HepG2 (cell line): Measurements from ENCODE around the gene TOPBP1. TPM values are rescaled to one million over a fixed set of nuclear protein-coding genes. Genes with fewer than 3 reads are reported as not detected.
A peak's percentile ranks its signal among the peaks of the same experiment; 100 is the strongest.

Experiments used
- ATF5 ChIP-seq: sonication (generic); formaldehyde crosslinking; IDR thresholded peaks from 2 replicates; pipeline ENCODE4 v1.4.0; 2020; ENCODE audit warnings: mild to moderate bottlenecking, low read depth, missing genetic modification reagents
- CCAR2 ChIP-seq: fragments of 200-400 bp; formaldehyde crosslinking; optimal IDR thresholded peaks from 2 replicates; pipeline ENCODE3; 2018; ENCODE audit warnings: low read depth, mild to moderate bottlenecking, low read length, moderate library complexity
- CREB1 ChIP-seq, 2 experiments: fragments of 450-650 bp in 1 of 2; IDR thresholded peaks; 2 replicates each; pipeline ENCODE4 v1.6.1; 2016 to 2017; ENCODE audit warnings: control low read depth in 1 of 2, mild to moderate bottlenecking in 1 of 2, missing compliant biosample characterization in 1 of 2, missing genetic modification characterization in 1 of 2
- CSRNP2 ChIP-seq: sonication (generic); formaldehyde crosslinking; conservative IDR thresholded peaks from 2 replicates; pipeline ENCODE4 v1.8.0; 2022; ENCODE audit warnings: low read depth, missing genetic modification reagents
- ERF ChIP-seq: IDR thresholded peaks from 2 replicates; pipeline ENCODE4 v1.6.1; 2018; ENCODE audit warnings: missing biosample characterization, missing genetic modification reagents
- HES4 ChIP-seq: sonication (generic); formaldehyde crosslinking; IDR thresholded peaks from 2 replicates; pipeline ENCODE4 v1.9.0; 2021; ENCODE audit warnings: mild to moderate bottlenecking, missing genetic modification reagents, borderline replicate concordance
- IRF2 ChIP-seq: IDR thresholded peaks from 2 replicates; pipeline ENCODE4 v1.6.1; 2018; ENCODE audit warnings: missing genetic modification reagents, missing compliant biosample characterization
- KAT7 ChIP-seq: IDR thresholded peaks from 2 replicates; pipeline ENCODE4 v1.6.1; 2018; ENCODE audit warnings: borderline replicate concordance, missing compliant biosample characterization
- MBNL3 ChIP-seq: fragments of 250-450 bp; sonication (Bioruptor Pico); conservative IDR thresholded peaks from 2 replicates; pipeline ENCODE4 v1.8.0; 2022; ENCODE audit warnings: mild to moderate bottlenecking, inconsistent platforms
- MTERF4 ChIP-seq: sonication (generic); formaldehyde crosslinking; IDR thresholded peaks from 2 replicates; pipeline ENCODE4 v1.8.0; 2023; ENCODE audit warnings: mild to moderate bottlenecking, missing genetic modification reagents
- NFIB ChIP-seq: sonication (generic); formaldehyde crosslinking; IDR thresholded peaks from 2 replicates; pipeline ENCODE4 v1.9.0; 2021; ENCODE audit warnings: missing genetic modification reagents, mild to moderate bottlenecking, borderline replicate concordance
- SAP130 ChIP-seq: IDR thresholded peaks from 2 replicates; pipeline ENCODE4 v1.6.1; 2016; ENCODE audit warnings: low read depth
- SNAPC4 ChIP-seq: sonication (generic); formaldehyde crosslinking; IDR thresholded peaks from 2 replicates; pipeline ENCODE4 v1.4.0; 2020; ENCODE audit warnings: mild to moderate bottlenecking, missing genetic modification reagents
- YEATS2 ChIP-seq: sonication (generic); formaldehyde crosslinking; IDR thresholded peaks from 2 replicates; pipeline ENCODE4 v1.4.0; 2020; ENCODE audit warnings: missing genetic modification reagents, borderline replicate concordance
- ZC3H13 ChIP-seq: sonication (generic); formaldehyde crosslinking; IDR thresholded peaks from 2 replicates; pipeline ENCODE4 v1.8.1; 2023; ENCODE audit warnings: mild to moderate bottlenecking, missing genetic modification reagents, moderate library complexity
- ZMYM4 ChIP-seq: sonication (generic); formaldehyde crosslinking; IDR thresholded peaks from 2 replicates; pipeline ENCODE4 v1.8.1; 2023; ENCODE audit warnings: mild to moderate bottlenecking, missing genetic modification reagents
- ZNF710 ChIP-seq: sonication (generic); formaldehyde crosslinking; IDR thresholded peaks from 2 replicates; pipeline ENCODE4 v1.5.0; 2020; ENCODE audit warnings: mild to moderate bottlenecking, missing genetic modification reagents, borderline replicate concordance
- ZNF878 ChIP-seq: sonication (generic); formaldehyde crosslinking; IDR thresholded peaks from 2 replicates; pipeline ENCODE4 v1.8.1; 2023; ENCODE audit warnings: mild to moderate bottlenecking, missing genetic modification reagents, moderate library complexity
- polyA plus RNA-seq, 8 experiments: library from polyadenylated mRNA; depleted of rRNA in 3 of 8; stranded (reverse) in 7 of 8; unstranded in 1 of 8; fragments of >200 nt; fragmentation: Illumina TruSeq in 4 of 8; extraction: Trizol in 4 of 8; gene quantifications; 2 replicates each; pipeline versions ENCODE4 v1.2.1 to v1.2.3, GENCODE V29; 2011 to 2016; ENCODE audit warnings: low read depth in 4 of 8, missing spikeins in 1 of 8, mixed read lengths in 1 of 8; ENCODE audit not compliant: insufficient read depth in 1 of 8
- total RNA-seq, 5 experiments: library from RNA; depleted of rRNA; stranded (reverse); fragments of >200 nt; fragmentation: Illumina TruSeq; extraction: Trizol; gene quantifications; 2 replicates each; pipeline ENCODE4 v1.2.3, GENCODE V29; 2016; ENCODE audit warnings: low read depth in 1 of 5

Gene TOPBP1
- total and polyA plus RNA-seq, 2 of the 13 experiments (the other 11 are each of a cell fraction or from before 2014, with no cell fraction given): 24.3 to 42.9 TPM

- peak; percentile 77 for TF ChIP-seq CREB1 (IDR thresholded peaks at IDR 0.05)
- TF ChIP-seq CREB1 (CRISPR knock-in tag; IDR thresholded peaks at IDR 0.05): peak; percentile 95
- no peak for TF ChIP-seq MBNL3 (CRISPR knock-in tag)
- TF ChIP-seq MTERF4: no peak
- TF ChIP-seq KAT7: no peak
- no peak for TF ChIP-seq SNAPC4
- peak; percentile 63; the same call in 1 of the 2 replicates for TF ChIP-seq IRF2 (CRISPR knock-in tag)
- no peak for TF ChIP-seq ATF5 (CRISPR knock-in tag)
- TF ChIP-seq CCAR2: no peak
- no peak for TF ChIP-seq CSRNP2 (CRISPR knock-in tag)
- no peak for TF ChIP-seq HES4 (CRISPR knock-in tag)
- no peak for TF ChIP-seq NFIB (CRISPR knock-in tag)
- peak; percentile 49 for TF ChIP-seq ZMYM4 (CRISPR knock-in tag)
- peak; percentile 99 for TF ChIP-seq SAP130 (CRISPR knock-in tag)
- peak; percentile 86; the same call in 1 of the 2 replicates for TF ChIP-seq ZNF878 (CRISPR knock-in tag)
- TF ChIP-seq ERF (CRISPR knock-in tag): peak; percentile 73; the same call in 1 of the 2 replicates
- peak; percentile 49; the same call in 1 of the 2 replicates for TF ChIP-seq YEATS2
- 0 out of 2 replicates have a peak, but pooled peaks have one; percentile 77 for TF ChIP-seq ZC3H13 (CRISPR knock-in tag)
- TF ChIP-seq ZNF710 (CRISPR knock-in tag): no peak
These were observed at the start of gene TOPBP1 (continued) for GRCh38 chr3:133661454-133662277.
